Breast epithelium (tissue), 3 donors: ENCODE measurements around the gene IKZF2.

ENCODE experiments used
- CTCF ChIP-seq, 3 donors: fragments of 450-650 bp; IDR thresholded peaks; one replicate each; pipeline ENCODE4 v1.5.1; 2016 to 2017; ENCODE audit warnings: antibody characterized with exemption in 3 of 3, mild to moderate bottlenecking in 3 of 3, moderate library complexity in 3 of 3
- POLR2A ChIP-seq: fragments of 450-650 bp; IDR thresholded peaks from one replicate; pipeline ENCODE4 v1.6.1; 2016; ENCODE audit warnings: antibody characterized with exemption, mild to moderate bottlenecking, moderate library complexity
- POLR2AphosphoS5 ChIP-seq, 3 donors: sonication (generic); formaldehyde crosslinking; IDR thresholded peaks; one replicate each; pipeline ENCODE4 v1.6.1; 2017; ENCODE audit warnings: antibody characterized with exemption in 3 of 3

- TF ChIP-seq CTCF (IDR thresholded peaks at IDR 0.05) (no peak), POLR2A (no peak), POLR2AphosphoS5 (IDR thresholded peaks at IDR 0.05) (no peak)
Measured at GRCh38 chr2:213105212-213105611, 46.2 kb downstream of the IKZF2 start.
